Keratinocyte (primary cell): ENCODE measurements around the gene CEACAM21. TPM values are rescaled to one million over a fixed set of nuclear protein-coding genes. Genes with fewer than 3 reads are reported as not detected.

Source experiments
- DNase-seq: peaks from one replicate; pipeline ENCODE4 v3.0.0-alpha.2; 2011; ENCODE audit warnings: low read depth, missing footprints, low spot score
- FAIRE-seq: peaks from 2 replicates; lab custom pipeline; 2011; peaks lifted over from hg19 to GRCh38; lab: Jason Lieb, UNC
- H2AFZ ChIP-seq: 2 replicates; pipeline ENCODE4 v1.6.0; 2012; ENCODE audit warnings: low read length, control low read depth, inconsistent platforms; ENCODE audit not compliant: control insufficient read depth
- H3K27ac ChIP-seq: 2 replicates; pipeline ENCODE4 v1.5.1; 2011; ENCODE audit warnings: low read length; ENCODE audit not compliant: control insufficient read depth, insufficient read depth
- H3K27me3 ChIP-seq: 3 replicates; pipeline ENCODE4 v1.6.0; 2011; ENCODE audit warnings: low read length; ENCODE audit not compliant: control insufficient read depth, insufficient read depth; ENCODE audit errors: extremely low read depth
- H3K36me3 ChIP-seq, 2 experiments: 2 replicates in 1 of 2; 3 replicates in 1 of 2; pipeline ENCODE4 v1.5.1; 2011; ENCODE audit warnings: low read length in 2 of 2, mild to moderate bottlenecking in 1 of 2; ENCODE audit not compliant: control insufficient read depth in 2 of 2, insufficient read depth in 2 of 2; ENCODE audit errors: extremely low read depth in 1 of 2
- H3K4me1 ChIP-seq: 3 replicates; pipeline ENCODE4 v1.5.1; 2011; ENCODE audit warnings: low read length; ENCODE audit not compliant: control insufficient read depth, insufficient read depth; ENCODE audit errors: extremely low read depth
- H3K4me2 ChIP-seq: 3 replicates; pipeline ENCODE4 v1.6.0; 2011; ENCODE audit warnings: low read depth, low read length; ENCODE audit not compliant: control insufficient read depth, insufficient read depth; ENCODE audit errors: extremely low read depth
- H3K4me3 ChIP-seq, 3 experiments: fragments of 200-600 bp in 1 of 3; sonication (generic) in 1 of 3; 2 replicates in 2 of 3; 3 replicates in 1 of 3; pipeline ENCODE4 v1.5.1; 2011 to 2016; ENCODE audit warnings: low read length in 3 of 3, mild to moderate bottlenecking in 3 of 3, control low read depth in 2 of 3, inconsistent platforms in 1 of 3, low read depth in 1 of 3, mixed read lengths in 1 of 3, mixed run types in 1 of 3, moderate library complexity in 1 of 3; ENCODE audit not compliant: control insufficient read depth in 2 of 3, insufficient read depth in 2 of 3; ENCODE audit errors: extremely low read depth in 1 of 3
- H3K79me2 ChIP-seq: 2 replicates; pipeline ENCODE4 v1.6.0; 2012; ENCODE audit warnings: low read length; ENCODE audit not compliant: control insufficient read depth, insufficient read depth
- H3K9ac ChIP-seq: 3 replicates; pipeline ENCODE4 v1.6.0; 2011; ENCODE audit warnings: low read length; ENCODE audit not compliant: control insufficient read depth, insufficient read depth; ENCODE audit errors: extremely low read depth
- H3K9me1 ChIP-seq: 3 replicates; pipeline ENCODE4 v1.6.0; 2011; ENCODE audit warnings: low read length; ENCODE audit not compliant: control insufficient read depth, insufficient read depth; ENCODE audit errors: extremely low read depth
- H3K9me3 ChIP-seq: 2 replicates; pipeline ENCODE4 v1.5.1; 2012; ENCODE audit warnings: low read depth, low read length; ENCODE audit not compliant: control insufficient read depth
- H4K20me1 ChIP-seq: 3 replicates; pipeline ENCODE4 v1.6.0; 2011; ENCODE audit warnings: low read length; ENCODE audit not compliant: control insufficient read depth, insufficient read depth; ENCODE audit errors: extremely low read depth
- EZH2 ChIP-seq: IDR thresholded peaks from one replicate; pipeline ENCODE4 v1.6.1; 2012; ENCODE audit warnings: inconsistent platforms, mild to moderate bottlenecking, low read length, moderate library complexity
- dilution Hi-C: fragments of 300-500 bp; cut with MboI; formaldehyde crosslinking; loops from one replicate; pipeline ENCODE4 v1.7.0; 2020; ENCODE audit warnings: low sequenced_read_pairs; ENCODE audit not compliant: extremely low pct_ligation_motif_present
- polyA plus RNA-seq, 5 experiments: library from polyadenylated mRNA; depleted of rRNA in 3 of 5; stranded (reverse) in 3 of 5; stranded (forward) in 1 of 5; unstranded in 1 of 5; fragments of >200 nt; gene quantifications; 1 replicate in 1 of 5; 2 replicates in 3 of 5; 3 replicates in 1 of 5; pipeline versions ENCODE4 v1.2.1 to v1.2.3, GENCODE V29; 2011 to 2012; ENCODE audit warnings: missing spikeins in 2 of 5, low read depth in 1 of 5, low replicate concordance in 1 of 5
- TF ChIP-seq, protein P1 (sequence below), 3 experiments: IDR thresholded peaks in 1 of 3; conservative IDR thresholded peaks in 1 of 3; optimal IDR thresholded peaks in 1 of 3; 2 replicates in 2 of 3; 3 replicates in 1 of 3; pipeline versions ENCODE3 to v1.5.1; 2011; ENCODE audit warnings: low read length in 3 of 3, mild to moderate bottlenecking in 3 of 3, moderate library complexity in 2 of 3, control low read depth in 1 of 3, inconsistent platforms in 1 of 3; ENCODE audit not compliant: insufficient read depth in 2 of 3; ENCODE audit errors: extremely low read depth in 1 of 3

CEACAM21 gene
- polyA plus RNA-seq, 1 donor (not counting 4 experiments of a cell fraction or from before 2014, with no cell fraction given) = not detected

DNA sequence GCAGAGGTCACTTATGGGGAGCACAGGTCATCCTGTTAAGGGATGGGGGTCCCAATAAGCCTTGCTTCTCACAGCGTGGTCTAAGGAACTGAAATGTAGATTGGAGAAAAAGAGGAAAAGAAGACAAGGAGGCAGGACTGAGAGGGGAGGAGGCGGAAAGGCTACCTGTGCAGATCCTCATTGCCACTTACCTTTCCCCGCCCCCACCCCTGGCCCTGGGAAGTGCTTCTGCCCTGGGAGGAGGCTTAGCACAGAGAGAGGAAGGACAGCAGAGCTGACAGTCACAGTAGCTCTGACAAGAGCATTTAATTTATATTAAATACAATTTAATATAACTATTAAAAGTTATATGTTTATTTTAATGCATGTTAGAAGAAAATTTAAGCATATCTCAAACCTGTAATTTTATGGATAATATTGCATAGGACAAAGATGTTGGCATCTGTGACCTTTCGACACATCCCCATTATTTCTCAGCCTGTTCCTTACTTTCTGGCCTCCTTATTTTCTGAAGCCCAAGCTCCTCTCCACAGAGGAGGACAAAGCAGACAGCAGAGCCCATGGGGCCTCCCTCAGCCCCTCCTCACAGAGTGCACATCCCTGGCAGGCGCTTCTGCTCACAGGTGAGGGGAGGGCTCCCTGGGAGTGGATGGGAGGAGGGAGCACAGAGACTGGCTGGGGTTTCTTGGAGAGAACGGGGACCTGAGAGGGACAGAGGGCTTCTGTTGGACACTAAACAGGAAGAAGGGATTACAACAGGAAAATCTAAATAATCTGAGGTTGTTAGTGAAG is 23.4 kb downstream of the CEACAM21 start:
- dilution Hi-C loops = no loop called here
- H3K4me1 ChIP-seq = no peaks in the 10 kb centered on the region

DNA sequence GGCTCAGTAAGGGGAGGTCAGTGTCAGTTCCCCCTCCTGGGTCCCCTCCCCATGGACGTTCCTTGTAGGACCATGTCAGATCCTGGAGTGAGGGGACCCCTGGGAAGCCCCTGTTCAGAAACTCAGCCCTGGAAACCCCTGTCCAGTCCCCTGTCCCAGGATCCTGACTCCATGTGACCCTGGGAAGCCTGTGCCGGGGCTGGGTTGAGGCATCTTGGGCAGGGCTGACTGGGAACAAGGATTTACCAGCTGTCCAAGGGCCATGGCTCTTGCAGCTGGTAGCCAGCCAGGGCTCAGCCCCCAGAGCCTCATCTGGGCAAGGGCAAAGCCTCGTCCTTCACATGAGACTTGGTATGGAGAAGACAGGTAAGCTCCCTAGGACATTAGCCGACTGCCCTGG is 25.8 kb downstream of the CEACAM21 start:
- H3K9me3 ChIP-seq = no peaks in the 10 kb centered on the region
- no peak overlapping the region for H2AFZ ChIP-seq
- dilution Hi-C loops = no loop called here
- no peaks in the 10 kb centered on the region for H4K20me1 ChIP-seq
- FAIRE-seq (no peak), DNase-seq (no peak)
- no peak overlapping the region for H3K4me2 ChIP-seq
- no peaks in the 10 kb centered on the region for H3K4me1 ChIP-seq
- H3K9ac ChIP-seq = no peak overlapping the region
- H3K27ac ChIP-seq = no peak overlapping the region
- H3K79me2 ChIP-seq = no peaks in the 10 kb centered on the region
- no peaks in the 10 kb centered on the region for H3K36me3 ChIP-seq
- no peak overlapping the region for H3K4me3 ChIP-seq
- no peaks in the 10 kb centered on the region for H3K9me1 ChIP-seq
- peaks cover 13% of the 10 kb centered on the region for H3K27me3 ChIP-seq
- TF ChIP-seq, protein P1, sequence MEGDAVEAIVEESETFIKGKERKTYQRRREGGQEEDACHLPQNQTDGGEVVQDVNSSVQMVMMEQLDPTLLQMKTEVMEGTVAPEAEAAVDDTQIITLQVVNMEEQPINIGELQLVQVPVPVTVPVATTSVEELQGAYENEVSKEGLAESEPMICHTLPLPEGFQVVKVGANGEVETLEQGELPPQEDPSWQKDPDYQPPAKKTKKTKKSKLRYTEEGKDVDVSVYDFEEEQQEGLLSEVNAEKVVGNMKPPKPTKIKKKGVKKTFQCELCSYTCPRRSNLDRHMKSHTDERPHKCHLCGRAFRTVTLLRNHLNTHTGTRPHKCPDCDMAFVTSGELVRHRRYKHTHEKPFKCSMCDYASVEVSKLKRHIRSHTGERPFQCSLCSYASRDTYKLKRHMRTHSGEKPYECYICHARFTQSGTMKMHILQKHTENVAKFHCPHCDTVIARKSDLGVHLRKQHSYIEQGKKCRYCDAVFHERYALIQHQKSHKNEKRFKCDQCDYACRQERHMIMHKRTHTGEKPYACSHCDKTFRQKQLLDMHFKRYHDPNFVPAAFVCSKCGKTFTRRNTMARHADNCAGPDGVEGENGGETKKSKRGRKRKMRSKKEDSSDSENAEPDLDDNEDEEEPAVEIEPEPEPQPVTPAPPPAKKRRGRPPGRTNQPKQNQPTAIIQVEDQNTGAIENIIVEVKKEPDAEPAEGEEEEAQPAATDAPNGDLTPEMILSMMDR (optimal IDR thresholded peaks at IDR 0.05 in 1 of 3, IDR thresholded peaks at IDR 0.05 in 1 of 3, conservative IDR thresholded peaks at IDR 0.05 in 1 of 3; ENCODE audit: extremely low read depth in 1 of 3, insufficient read depth in 2 of 3, low read length in 3 of 3) = no peak
- no peak for TF ChIP-seq EZH2

More for the DNA sequence above, 23.4 kb downstream of the CEACAM21 start:
- Histone ChIP-seq H3K27me3 (peaks cover 7% of the 10 kb centered on the region), H3K79me2 (no peaks in the 10 kb centered on the region), H3K9ac (no peak overlapping the region), H3K4me3 (no peak overlapping the region), H4K20me1 (no peaks in the 10 kb centered on the region), H3K4me2 (no peak overlapping the region), H3K27ac (no peak overlapping the region), H3K36me3 (no peaks in the 10 kb centered on the region), H2AFZ (no peak overlapping the region), H3K9me3 (no peaks in the 10 kb centered on the region), H3K9me1 (no peaks in the 10 kb centered on the region)
- TF ChIP-seq EZH2 = no peak
- TF ChIP-seq, protein P1 (optimal IDR thresholded peaks at IDR 0.05 in 1 of 3, IDR thresholded peaks at IDR 0.05 in 1 of 3, conservative IDR thresholded peaks at IDR 0.05 in 1 of 3; ENCODE audit: extremely low read depth in 1 of 3, insufficient read depth in 2 of 3, low read length in 3 of 3) = no peak
- DNase-seq (no peak), FAIRE-seq (no peak)
